GM18519 (cell line): ENCODE results near the gene GPR63.

ENCODE experiments used
- ATAC-seq: cut with Tn5 transposase; IDR thresholded peaks from one replicate; pipeline ENCODE4 v1.9.1; 2021; ENCODE audit warnings: mild to moderate bottlenecking, moderate library complexity; ENCODE audit not compliant: unreplicated experiment, low FRiP score

The GPR63 gene, protein sequence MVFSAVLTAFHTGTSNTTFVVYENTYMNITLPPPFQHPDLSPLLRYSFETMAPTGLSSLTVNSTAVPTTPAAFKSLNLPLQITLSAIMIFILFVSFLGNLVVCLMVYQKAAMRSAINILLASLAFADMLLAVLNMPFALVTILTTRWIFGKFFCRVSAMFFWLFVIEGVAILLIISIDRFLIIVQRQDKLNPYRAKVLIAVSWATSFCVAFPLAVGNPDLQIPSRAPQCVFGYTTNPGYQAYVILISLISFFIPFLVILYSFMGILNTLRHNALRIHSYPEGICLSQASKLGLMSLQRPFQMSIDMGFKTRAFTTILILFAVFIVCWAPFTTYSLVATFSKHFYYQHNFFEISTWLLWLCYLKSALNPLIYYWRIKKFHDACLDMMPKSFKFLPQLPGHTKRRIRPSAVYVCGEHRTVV

GRCh38 chr6:96837081-96837971, at the start of gene GPR63:
GPR63 (minus strand) TSS chr6:96837477; CDS start chr6:96799731, 37,746 bp downstream.
- ATAC-seq, result peak; percentile 87

DNA sequence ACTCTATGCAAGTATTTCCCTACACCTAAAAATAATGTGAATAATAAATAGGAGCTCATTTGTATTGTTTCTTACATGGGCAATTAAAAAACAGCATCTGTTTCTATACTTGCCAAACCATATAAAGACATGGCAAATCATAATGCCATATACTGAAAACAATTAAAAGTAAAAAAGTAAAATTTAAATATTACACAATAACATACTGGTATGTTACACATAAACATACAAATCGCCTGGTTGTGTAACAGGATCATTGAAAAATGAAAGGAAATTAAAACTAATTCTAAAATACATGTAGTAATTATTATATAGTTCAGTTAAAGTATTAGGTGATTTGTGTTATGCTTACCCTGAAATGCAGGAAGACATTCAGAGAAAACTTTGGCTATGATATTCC, 49.2 kb upstream of the GPR63 start:
- no peak for ATAC-seq

GRCh38 chr6:96885187-96885631, 47.9 kb upstream of the GPR63 start:
- ATAC-seq, result peak; percentile 91

DNA sequence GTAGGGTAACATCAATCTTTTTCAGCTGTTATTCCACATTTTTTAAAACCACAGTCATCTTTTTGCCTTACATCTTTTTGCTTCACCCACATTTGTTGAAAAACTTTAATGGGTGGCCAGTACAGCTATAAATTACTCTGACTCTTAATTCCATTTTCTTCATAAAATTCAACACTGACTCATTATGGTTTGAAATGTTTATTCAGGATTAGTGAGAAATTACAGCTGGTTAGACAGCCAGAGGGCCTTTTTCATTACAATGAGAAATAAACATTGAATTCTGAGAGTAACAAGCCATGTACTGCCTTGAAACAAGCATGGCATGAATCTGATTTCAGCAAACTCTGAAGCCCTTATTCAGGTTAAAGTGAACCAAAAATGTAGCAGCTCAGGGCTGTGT, 40.9 kb upstream of the GPR63 start:
- ATAC-seq, result no peak

- ATAC-seq, result no peak
These were observed 39.7 kb upstream of the GPR63 start for GRCh38 chr6:96876886-96877545.

DNA sequence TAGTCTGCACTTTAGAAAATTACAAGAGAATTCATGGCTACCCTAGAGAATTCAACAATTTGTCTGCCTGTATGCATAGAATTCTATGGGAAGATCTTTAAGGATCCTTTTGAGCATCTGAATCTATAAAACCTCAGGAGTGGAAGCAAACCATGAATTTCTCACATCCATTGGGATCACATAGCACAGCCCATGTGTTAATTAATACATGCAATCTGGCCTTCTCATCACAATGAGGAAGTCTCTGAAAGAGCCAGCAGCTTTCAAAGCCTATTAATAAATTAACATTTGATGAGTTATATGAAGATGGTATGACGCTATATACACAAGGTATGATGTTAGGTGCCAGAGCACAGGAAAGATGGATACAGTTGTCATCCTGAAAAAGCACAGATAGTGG, 35.7 kb upstream of the GPR63 start:
- ATAC-seq, result no peak

DNA sequence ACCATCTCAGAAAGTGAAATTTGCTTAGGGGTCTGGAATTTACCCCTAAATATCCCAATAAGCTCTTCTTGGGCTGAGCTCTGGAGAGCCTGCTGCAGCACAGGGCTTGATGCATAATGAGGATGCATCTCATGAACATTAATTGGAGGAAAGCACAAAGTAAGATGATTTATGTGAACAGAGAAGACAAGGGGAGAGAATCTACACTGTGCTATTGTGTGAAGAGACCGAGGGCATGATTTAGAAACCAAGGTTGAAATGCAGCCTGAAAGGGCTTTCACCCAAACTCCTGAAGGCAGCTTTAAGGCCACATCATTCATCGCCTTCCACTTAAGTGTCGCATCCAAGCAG, 27.8 kb upstream of the GPR63 start:
- ATAC-seq, result no peak

DNA sequence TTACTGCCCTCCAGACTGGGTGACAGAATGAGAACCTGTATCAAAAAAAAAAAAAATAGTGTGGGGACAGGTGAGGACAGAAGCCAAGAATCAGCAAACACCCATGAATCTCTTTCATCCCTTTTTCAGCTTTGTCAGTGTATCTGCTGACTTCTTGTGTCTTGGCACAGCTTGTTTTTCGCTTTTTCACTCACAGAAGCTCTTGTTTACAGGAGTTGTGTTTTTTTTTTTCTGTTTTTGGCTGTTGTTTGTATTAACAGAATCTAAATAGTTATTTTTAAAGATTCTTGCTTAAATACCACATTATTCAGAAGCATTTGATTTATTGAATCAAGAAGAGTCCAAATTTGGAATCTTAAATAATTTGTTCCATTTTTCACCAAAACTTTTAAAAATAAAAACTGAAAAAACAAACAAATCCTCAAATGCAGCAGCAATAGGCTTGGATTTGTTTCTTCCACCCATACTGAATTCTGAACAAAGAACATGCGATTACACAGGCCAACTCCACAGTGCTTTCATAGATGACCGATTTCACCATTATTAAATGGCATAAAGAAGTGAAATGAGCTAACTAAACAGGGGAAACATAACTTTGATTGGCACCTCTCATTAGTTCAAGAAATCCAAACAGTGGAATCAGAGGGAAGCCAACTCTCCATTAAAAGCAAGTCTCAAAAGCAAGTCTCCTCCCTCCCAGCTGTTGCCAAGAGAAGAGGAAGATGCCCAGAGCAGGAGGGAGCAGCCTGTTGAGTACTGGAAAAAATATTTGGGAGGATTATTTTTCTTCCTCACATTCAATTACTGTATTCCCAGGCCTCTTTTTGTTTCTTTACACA, 27.2 kb upstream of the GPR63 start:
- no peak for ATAC-seq

GRCh38 chr6:96862560-96862959, 25.3 kb upstream of the GPR63 start:
- ATAC-seq, result no peak

DNA sequence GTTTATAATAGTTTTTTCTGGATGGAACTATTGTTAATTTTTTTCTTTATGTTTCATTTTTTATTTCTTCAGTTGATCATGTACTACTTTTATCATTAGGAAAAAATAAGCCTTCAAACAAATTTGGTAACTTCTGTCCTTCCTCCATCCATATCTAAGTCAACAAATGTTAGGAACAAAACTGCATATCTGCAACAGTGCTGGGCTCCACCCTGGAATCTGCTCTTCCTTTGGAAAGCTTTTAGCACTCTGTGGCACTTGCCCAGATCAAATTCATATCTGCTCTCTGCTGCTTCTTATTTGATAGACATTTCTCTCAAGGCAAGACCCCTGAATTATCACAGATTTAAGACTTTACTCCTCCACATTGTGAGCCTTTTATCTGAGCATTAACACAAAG, 24.3 kb upstream of the GPR63 start:
- no peak for ATAC-seq

DNA sequence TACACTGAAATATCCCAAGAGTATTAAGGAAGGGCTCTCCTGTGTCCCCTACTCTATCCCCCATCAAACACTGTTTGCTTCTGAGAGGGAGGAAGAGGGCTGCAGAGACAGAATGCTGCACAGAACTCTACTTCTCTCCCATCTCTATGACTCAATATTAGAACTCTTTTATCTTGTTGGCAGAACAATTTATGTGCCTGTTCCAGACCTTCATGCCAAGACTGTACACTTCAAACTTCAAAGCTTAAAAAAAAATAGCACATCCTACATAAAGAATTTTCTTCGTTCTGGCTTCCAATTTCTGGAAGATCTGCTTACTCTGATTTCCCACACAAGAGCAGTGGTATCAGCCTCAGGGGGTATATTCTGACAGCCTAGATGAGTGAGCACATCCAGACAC, 19.6 kb upstream of the GPR63 start:
- ATAC-seq, result no peak

GRCh38 chr6:96853083-96853482, 15.8 kb upstream of the GPR63 start:
- ATAC-seq, result no peak

GRCh38 chr6:96852605-96853004, 15.3 kb upstream of the GPR63 start:
- ATAC-seq, result no peak

GRCh38 chr6:96851858-96852257, 14.6 kb upstream of the GPR63 start:
- ATAC-seq, result no peak

- no peak for ATAC-seq
These were observed 12.3 kb upstream of the GPR63 start for GRCh38 chr6:96849615-96850014.

GRCh38 chr6:96844530-96844929, 7.3 kb upstream of the GPR63 start:
- no peak for ATAC-seq

GRCh38 chr6:96841345-96841744, 4.1 kb upstream of the GPR63 start:
- ATAC-seq, result no peak

DNA sequence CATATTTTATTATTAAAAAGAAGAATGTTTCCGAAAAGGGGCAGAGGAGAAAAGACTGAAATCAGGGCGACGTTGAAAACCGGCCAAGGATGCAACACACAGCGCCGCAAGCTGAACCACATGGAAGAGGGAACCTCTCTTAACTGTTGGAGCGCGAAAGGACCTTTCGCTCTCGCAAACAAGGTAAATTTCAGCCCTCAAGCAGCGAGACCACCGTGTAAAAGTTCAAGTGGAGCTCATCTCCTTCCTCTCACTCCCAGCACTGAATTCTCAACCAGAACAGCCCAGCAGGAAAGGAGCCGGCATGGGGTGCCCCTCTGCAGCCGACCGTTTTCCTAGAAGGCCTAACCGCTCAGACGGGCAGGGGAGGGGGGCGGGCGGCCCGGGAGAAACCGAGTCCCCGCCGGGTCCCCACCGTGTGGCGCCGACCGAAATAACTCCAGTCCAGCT, 621 bp downstream of the GPR63 start:
- ATAC-seq, result no peak

GRCh38 chr6:96834070-96834469, 3.2 kb downstream of the GPR63 start:
- ATAC-seq, result no peak

DNA sequence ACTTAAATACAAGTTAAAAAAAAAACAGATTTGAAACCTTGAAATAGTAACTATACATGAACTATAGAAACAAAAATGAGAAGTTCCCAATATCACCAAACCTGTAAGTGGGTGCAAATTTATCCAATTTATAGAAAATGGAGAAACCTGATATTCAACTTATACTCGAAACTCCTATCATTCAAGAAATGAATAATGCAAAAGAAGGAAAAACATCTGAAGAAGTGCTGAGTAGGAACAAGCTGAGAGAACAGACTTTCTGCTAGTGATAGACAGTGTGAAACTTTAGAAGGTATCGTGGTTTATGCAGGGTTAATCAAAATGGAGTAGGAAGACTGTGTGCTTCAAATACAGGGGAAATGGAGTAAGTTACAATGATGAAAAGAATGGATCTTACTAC, 4.5 kb downstream of the GPR63 start:
- ATAC-seq, result no peak
